ENCODE results near the gene CAPZB.

CAPZB gene

DNA sequence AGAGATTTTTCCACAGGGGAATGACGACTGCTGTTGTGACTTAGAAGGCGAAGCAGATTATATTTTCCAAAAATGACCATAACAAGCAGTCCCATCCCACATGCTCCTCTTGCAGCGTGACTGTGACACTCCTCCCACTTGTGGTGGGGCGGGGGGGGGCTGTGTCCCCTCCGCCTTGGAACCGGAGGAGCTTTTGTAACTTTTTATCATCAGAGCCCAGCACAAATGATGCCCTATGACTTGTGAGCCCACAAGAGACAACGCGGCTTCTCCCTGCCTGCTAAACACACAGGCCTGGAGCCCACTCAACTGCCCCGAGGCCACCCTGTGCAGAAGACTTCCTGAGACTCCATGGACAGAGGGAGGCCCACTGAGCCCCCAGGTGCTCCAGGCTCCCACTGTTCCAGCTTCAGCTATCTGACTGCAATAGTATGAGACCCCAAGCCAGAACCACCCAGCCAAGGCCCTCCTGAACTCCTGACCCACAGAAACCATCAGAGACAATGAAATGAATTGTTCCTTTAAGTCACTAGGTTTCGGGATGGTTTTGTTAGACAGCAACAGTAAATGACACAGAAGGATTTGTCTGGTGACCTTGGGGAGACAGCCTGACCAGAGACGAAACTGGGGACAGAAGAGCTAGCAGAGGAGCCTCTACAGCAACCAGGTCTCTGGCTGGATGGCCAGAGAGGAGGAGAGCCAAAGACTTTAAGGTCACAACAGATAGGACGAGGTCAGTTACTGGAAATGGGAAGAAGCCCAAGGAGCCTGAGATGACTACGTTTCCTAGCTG, 58.8 kb downstream of the CAPZB start:
- no peak for DNase-seq

DNA sequence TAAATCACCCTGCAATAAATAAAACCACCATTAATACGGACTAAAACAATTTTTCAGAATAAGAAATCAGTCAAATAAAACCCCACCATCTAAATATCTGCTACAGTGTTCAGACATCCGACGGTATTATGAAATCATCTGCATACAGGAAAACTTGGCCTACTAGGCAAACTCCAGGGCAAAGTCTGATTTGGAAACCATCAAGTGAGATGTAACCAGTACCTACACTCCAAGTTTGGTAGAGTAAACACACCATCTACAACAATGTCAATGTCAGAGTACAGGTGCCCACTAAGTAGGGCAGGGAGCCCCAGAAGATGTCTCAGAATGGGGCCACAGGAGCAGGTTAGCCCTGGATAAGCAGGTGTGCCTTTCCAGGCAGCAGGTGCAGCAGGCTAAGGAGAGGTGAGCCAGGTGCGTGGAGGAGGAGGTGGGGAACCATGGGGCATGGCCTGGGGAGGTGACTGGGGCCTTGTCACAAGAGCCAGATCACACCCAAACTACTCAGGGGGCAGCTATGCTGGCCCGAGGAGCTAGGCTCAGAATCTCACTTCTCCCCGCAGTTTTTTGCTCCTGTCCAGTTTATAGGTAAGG, 59.6 kb downstream of the CAPZB start:
- no peak for DNase-seq

DNA sequence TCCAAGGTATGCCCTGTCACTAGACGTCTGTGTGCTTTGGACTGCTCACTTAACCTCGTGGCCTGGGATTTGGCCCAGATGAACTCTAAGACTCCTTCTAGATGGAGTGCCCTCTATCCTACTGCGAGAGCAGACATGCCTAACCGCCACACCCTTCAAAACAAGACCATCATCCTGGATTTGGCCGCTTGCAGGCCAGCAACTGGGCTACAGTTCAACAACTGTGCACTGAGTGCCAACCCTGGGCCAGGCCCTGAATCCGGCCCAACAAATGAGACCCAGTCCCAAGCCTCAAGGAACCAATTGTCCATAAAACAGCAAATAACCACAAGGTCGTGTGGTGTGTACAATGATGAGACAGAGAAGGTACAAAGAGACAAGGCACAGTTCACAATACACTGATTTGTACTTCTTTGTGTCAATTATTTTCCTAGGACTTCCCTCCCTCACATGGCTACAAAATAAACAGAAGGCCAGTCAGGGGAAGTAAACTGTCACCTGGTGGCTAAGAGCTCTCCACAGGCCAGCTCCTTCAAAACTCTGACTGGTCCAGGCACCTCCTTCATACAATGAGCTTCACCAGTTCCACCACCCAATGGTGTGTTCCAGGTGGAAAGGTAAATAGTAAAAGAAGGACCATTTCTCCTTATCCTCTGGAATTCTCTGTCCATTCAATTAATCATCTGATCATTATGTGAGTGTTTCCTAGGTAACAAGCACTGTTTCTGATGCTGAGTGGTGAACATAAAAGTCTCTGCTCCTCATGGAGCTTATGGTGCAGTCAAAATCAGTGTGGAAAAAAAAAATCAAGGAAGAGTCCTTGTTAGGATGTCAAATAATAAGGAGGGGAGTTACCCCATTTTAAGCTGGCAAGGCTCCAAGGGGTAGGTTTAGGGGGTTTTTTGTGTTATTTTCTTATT, 60.4 kb downstream of the CAPZB start:
- no peak for DNase-seq

DNA sequence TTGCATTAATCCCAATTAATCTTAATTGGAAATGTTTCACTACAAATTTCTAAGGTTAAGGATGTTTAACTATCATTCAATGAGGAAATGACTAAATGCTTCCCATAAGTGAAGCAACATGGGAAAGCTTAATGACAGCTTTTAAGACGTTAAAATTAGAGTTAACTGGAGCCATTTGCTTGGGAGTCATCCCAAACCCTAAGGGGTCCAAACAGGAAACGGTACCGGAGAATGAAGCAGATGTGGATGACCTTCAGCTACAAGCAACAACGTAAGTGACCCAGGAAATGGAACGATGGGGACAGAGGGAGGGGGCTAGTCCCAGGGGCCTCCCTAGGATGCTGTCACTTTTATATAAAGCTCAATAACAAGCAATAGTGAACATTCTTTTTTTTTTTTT, 62.2 kb downstream of the CAPZB start:
- no peak for DNase-seq

DNA sequence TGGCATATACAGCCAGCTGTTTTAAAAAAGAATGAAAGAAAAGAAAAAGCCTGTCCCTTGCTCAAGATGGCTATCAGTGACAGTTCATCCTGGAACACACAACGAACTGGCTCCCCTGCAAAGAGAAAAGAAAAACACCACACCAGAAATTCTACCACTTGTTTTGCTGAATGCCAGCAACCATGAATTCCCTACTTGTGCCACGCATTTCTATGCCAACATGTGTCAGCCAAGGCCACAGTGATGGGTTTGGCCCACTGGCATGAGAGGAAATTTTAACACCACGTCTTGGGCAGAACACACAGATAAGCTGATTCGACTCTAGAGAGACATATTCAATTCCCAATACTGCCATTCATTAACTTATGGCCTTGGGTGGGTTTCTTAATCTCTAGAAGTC, 64.0 kb downstream of the CAPZB start:
- no peak for DNase-seq

DNA sequence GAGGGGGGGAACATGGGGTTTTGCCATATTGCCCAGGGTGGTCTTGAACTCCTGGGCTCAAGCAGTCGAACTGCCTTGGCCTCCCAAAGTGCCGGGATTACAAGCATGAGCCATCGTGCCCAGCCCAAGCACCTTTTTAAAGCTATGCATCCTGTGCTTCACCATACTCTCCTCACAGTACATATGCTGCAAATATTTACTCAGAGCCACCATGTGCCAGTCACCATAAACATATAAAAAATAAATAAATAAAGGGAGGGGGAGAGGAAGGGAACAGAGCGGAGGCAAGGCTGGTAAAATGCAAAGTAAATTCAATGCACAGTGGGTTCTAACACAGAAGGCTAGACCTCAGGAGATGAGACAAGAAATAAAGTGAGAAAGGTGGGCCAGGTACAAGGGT, 64.7 kb downstream of the CAPZB start:
- DNase-seq = no peak

DNA sequence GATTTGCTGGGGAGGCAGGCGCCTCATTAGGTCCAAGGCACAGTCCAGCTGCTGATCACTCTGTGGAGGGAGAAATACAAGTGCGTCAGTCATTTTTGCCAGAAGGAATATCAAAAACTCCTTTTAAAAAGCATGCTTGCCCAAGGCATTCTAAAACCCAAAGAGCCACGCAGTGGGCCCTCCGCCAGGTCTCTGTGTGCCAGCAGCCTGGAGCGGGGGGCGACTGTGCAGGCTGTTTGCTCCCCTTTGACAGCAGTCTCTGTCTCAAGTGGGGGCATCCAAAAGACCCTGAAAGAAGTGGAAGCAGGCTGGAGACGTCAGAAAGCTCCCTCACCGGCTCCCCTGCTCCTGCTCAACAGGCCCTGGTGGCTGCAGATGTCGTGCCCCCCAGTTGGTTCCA, 65.6 kb downstream of the CAPZB start:
- no peak for DNase-seq

DNA sequence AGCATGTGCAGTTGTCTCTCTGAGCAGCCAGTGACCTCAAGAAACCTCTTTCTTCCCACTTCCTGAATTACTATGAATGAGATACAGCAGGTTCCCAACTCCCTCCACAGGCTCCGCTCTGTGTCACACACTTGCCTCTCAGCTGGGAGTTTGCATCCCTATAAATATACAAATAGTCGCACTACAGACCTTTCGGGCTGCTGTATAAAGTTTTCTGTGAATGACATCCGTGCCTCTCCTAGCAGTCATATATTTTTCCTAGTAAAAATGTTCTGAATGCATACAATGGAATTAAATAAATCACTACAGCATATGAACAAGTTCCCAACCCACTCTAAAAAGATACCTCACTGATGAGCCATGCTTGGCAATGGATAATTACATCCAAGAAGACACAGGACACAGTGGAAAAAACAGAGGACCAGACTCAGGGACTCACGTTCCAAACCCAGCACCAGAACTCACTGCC, 66.8 kb downstream of the CAPZB start:
- DNase-seq = no peak

DNA sequence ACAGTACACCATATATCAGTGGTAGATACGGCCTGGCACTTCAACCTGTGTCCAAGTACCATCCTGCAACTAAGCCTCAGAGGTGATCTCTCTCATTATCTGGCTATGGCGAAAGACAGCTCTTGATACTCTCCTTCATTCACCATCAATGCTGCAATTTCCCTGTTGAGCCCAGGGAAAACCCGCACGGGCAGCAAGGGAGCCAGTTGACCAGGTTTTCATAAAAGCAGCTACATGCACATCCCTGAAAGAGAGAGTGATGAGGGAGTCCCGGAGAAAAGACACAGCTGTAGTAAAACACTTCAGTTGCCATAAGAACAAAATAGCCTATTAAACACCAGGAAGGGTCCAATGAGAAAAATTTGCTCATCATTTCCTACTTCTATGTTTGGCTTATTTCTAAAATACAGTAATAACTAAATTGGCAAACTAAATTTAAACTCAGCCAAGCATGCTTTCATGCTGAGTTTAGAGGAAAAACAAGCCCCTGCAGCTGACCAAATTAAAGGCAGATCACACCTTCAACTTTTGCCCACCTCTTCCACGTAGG, 68.3 kb downstream of the CAPZB start:
- DNase-seq = no peak

DNA sequence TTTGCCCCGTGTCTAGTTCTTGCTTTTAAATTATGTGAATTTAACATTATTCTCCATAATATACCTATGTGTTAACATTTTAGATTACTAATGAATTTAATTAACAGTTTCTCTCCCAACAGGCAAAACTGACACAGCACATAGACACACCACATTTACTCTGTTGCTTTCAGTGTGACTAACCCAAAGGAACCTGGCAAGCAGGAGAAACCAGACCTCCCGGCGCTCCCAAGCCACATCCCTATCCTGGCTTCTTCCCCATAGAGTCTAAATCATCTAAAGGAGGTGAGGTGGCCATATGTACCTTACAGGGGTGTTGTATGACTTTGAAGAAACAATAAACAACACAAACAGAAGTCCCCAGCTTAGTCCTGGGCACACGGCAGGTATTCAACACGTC, 69.2 kb downstream of the CAPZB start:
- DNase-seq = no peak

DNA sequence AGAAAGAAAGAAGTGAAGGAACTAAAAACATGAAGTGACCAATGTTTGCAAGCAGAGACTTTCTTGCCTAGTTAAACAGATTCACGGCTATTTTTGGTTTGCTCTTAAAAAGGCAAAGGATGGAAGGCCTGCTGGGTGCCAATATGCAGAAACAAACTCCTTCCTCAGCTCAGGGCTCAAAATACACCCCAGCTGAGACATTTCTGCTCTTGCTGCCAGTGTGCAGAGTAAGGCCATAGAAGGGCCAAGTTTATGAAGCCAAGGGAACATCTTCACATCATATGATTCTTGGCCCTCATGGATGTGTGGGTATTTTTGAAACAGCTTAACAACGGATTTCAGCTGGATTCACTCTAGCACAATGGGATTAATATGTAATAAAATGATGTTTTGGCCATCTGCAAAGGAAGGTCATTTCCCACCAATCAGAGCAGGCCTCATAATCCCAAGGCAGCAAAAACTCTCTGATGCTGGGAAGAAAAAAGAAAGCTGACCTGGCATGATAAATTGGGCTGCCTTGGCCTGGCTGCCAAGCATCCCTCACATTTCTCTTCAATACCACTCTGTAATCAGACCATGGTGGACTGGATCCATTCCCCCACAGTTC, 70.7 kb downstream of the CAPZB start:
- DNase-seq = no peak

DNA sequence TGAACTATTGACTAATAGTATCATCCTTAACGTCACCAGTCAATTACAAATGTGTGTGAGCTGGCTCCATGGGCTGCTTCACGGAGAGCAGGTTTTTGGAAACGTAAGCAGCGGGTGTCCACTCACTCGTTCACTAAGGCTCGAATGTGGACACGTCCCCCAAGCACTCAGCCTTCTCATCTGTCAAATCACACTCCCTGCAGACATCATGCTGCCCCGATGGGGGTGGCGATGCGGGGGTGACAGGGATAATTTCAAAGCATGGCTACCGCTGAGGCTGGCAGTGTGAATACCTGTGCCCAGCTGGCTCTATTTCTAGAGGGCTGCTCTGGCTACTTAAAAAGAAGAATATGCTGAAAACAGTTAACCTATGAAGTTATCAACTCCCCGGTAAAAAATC, 71.3 kb downstream of the CAPZB start:
- no peak for DNase-seq

DNA sequence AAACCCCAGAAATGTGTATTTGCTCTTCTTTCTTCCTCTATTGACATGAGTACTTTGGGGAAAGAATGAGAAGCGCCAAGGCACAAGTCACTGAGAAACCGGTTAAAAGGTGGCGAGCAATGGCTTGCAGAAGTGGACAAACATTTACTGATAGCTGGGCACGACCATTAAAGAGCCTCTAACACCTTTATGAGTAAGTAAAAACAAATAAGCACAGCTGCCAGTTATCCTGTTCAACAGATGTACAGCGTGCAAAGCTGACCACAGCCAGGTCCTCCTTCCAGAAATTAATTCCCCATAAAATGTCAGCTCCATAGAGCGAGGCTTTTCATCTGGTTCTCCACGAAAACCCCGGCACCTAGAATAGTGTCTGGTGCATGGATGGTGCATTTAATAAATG, 72.7 kb downstream of the CAPZB start:
- no peak for DNase-seq

DNA sequence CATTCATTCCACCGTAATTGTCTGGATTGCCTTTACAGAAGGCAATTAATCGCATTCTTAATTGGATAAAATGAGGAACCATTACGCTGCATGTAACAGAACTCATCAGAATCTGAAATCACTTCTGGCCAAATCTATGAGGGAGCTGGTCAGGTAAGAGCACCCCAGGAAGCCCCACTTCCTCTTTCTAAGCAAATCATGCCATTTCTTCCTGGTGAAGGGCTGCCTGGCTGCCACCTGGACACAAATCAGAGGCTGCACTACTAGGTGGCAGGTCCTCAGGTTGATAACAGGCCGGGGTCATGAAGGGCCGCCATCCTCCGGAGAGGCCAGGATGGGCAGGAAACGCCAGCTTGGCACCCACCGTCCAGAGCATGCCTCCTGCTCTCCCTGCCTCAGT, 73.7 kb downstream of the CAPZB start:
- DNase-seq = peak; percentile 45

DNA sequence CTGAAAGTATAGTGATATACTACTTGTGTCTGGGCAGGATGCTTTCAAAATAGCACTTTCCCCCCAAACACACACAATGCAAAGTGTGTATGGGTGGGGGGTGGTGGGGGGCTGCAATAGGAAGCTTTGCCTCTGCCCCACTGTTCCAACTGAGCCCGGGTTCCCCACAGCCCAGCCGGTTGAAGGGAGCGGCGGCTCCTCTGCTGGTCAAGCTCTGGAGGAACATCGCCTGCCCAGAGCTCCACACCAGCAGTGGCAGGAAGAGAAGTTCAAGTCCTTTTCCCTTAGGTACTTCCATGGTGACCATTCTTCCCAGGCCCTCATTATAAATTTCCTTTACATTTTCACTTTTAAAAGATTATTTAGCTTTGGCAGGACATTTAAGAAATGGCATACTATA, 74.9 kb downstream of the CAPZB start:
- DNase-seq = no peak

DNA sequence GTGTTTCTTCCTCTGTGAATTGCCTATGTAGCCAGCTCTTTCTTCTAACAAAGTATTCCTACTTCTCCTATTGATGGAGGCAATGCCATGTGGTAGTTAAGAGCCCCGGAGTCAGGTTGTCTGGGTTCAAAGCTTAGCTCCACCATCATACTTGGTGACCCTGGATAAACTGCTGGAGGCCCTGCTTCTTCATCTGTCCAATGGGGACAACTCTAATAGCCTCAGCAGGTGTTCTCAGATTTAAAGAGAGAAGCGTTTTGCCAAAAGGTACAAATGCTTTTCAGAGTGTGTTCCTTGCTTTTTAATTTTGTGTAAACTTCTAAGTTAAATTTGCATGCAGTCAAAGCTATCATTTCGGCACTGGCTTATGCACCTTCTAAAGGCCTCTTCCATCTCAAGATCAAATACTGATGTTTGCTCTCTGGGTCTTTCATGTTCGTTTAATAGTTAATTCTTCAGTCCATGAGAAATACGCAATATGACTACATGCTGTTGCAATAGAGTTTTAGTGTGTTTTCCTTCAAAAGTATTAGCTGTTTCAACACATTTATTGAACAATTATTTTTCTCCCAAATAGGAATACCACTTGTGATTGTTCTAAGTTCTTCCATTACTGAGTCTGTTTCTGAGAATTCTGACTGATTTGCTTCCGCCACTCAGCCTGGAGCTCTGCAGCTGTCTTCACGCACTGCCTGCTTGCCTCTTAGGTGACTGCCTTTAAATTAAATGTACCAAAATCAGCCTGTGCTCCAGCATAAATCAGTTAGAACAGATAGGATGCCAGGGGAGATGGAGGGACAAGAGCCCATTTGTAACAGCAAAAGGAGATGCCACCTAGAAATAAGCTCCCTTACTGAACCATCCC, 75.6 kb downstream of the CAPZB start:
- no peak for DNase-seq

DNA sequence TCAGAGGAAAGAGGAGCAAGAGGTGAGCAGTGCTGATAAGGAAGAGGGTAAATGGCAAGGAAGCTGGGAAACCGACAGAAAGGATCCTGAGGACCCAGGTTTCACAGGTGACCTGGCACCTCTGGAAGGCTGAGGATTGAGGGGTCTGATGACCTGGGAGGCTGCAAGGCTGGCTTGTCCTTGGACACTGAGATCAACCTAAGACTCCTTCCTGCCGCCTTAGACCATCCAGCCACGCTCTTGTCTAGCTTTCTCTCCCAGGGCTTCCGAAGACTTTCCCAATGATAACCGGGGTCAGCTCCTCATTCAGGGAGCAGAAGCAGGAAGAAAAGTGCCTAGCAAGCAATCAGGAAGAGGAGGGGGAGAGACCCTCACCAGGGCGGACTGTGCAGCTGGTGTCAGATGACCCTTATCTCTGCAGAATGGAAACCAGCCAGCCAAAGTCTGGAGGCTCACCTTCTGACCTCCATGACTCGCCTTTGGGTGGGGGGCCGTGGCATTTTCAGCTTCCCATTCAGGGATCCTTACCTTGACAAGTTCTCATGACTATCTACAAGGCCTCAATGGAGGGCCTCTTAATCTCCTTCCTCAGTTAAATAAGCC, 77.7 kb downstream of the CAPZB start:
- DNase-seq = no peak

DNA sequence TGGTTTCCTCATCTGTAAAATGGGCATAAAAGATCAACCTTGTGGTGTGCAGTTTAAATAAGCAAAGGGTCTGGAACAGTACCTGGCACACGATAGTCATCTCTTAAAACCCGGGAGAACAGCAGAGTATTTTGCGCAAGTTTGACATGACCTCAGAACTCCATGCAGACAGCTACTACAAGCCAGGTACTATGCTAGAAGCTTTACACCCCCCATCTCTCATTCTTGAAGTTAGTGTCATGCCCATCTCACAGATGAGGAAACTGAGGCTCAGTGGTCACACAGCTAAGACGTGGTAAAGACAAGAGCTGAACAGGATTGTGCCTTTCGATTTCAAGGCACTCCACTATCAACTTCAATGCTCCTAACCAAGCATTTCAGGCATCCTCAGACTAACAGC, 78.7 kb downstream of the CAPZB start:
- no peak for DNase-seq

DNA sequence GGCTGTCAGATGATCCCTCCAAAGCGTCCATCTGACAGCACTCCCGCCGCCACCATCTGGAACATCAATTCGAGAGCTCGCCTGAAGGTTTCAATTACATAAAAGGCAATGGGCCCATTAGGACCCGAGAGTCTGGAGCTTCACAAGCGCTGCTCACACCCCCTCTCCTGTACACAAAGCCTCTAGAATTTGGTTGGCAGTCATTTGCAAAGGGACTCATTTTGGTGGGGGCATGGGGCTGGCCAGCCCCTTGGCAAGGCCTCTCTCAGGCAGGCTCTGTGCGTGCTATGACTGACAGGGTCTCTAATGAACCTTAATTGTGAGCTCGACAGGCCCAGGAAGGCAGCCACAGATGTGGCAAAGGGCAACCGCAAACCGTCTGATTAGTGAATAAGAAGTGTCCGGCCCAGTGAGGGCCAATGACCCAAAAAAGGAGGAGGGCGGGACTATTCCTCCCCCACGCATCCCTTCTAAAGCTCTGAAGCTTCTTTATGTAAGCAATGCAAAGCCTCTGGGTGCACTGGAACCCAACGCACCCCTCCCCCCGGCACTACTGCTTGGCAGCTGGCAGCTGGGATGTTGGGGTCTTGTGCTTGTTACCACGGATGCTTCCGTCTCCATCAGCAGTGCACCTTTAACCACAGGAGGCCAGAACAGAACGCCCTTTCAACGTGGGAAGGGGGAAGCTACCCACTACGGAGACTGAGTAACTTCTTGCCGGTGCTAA, 79.4 kb downstream of the CAPZB start:
- no peak for DNase-seq

DNA sequence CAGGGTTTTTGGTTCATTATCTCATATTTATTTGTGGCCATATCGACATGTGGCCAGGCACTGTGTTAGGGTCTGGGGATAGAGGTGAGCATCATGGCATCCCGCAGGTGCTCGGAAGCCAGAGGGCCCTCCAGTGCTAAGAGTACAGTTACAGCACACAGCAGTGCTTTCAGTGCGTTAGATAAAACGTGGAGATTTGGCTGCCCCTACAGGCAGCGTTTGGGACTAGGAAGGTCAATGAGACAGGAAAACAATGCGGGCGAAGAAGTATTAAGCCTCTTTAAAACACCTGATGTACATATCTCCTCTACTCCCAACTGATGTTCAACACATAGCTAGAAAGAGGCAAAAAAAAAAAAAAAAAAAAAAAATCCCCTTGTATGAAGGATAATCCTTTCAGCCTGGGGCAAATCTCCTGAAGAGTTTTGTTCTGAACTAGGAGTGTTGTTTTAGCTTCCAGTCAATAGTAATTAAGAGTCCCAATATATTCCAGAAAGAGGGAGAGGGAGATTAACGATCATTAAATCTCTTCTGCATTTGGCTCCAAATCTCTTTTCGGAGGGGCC, 80.1 kb downstream of the CAPZB start:
- DNase-seq = no peak
